K562 (cell line): ENCODE measurements around the gene USP4. TPM values are rescaled to one million over a fixed set of nuclear protein-coding genes. Genes with fewer than 3 reads are reported as not detected.
"Not testable (repeated sequence)": the region's sequence is repeated elsewhere in the genome, so short reads cannot be mapped to it uniquely, and the experiment has no call there.

Source experiments
- ATAC-seq: fragments of 200-7000 bp; cut with Tn5 transposase; 3 replicates; pipeline ENCODE4 v1.9.1; 2020; ENCODE audit warnings: moderate library complexity
- BruUV-seq: library from RNA; stranded (reverse); fragments of 400-500 nt; replicated peaks from 2 replicates; lab custom pipeline; 2021; lab: Mats Ljungman, UMichigan
- CTCF ChIA-PET: fragments of 300-600 bp; formaldehyde crosslinking; extraction: SDS; loops from one replicate; lab custom pipeline; 2021; ENCODE audit warnings: low intra/inter-chr PET ratio; lab: Yijun Ruan, JAX
- POLR2A ChIA-PET: fragments of 300-600, 350-650 bp; sonication (Branson Sonifier 250); formaldehyde crosslinking; extraction: SDS; loops from one replicate; lab custom pipeline; 2021; ENCODE audit warnings: antibody characterized with exemption, inconsistent platforms; lab: Yijun Ruan, JAX
- DNase-seq, 4 experiments: peaks; one replicate each; pipeline versions ENCODE4 v3.0.0 to v3.0.0-alpha.2; 2011 to 2018; ENCODE audit warnings: low spot score in 3 of 4, mixed read lengths in 3 of 4; ENCODE audit errors: extremely low read depth in 1 of 4
- FAIRE-seq: peaks from 2 replicates; lab custom pipeline; 2011; peaks lifted over from hg19 to GRCh38; lab: Jason Lieb, UNC
- H2AFZ ChIP-seq: 2 replicates; pipeline ENCODE4 v1.6.0; 2011; ENCODE audit warnings: low read depth, low read length, control low read depth, inconsistent platforms
- H3K27ac ChIP-seq: fragments of 200-600 bp; 3 replicates; pipeline ENCODE4 v1.8.0; 2011; ENCODE audit warnings: low read depth, mild to moderate bottlenecking, control low read depth, inconsistent platforms, low read length, moderate library complexity, mixed read lengths; ENCODE audit errors: extremely low read depth
- H3K27me3 ChIP-seq, 2 experiments: fragments of 300-600 bp in 1 of 2; 2 replicates in 1 of 2; 3 replicates in 1 of 2; pipeline versions ENCODE4 v1.6.0 to v1.8.0; 2011; ENCODE audit warnings: inconsistent platforms in 2 of 2, low read length in 2 of 2, mild to moderate bottlenecking in 1 of 2, mixed read lengths in 1 of 2, moderate library complexity in 1 of 2; ENCODE audit not compliant: control insufficient read depth in 2 of 2, insufficient read depth in 2 of 2
- H3K36me3 ChIP-seq: fragments of 300-600 bp; 3 replicates; pipeline ENCODE4 v1.8.0; 2011; ENCODE audit warnings: mild to moderate bottlenecking, low read length, inconsistent platforms; ENCODE audit not compliant: control insufficient read depth, insufficient read depth
- H3K4me1 ChIP-seq, 2 experiments: fragments of 200-600 bp in 1 of 2; replicated peaks in 1 of 2; 2 replicates in 1 of 2; 3 replicates in 1 of 2; pipeline versions ENCODE4 v1.5.1 to v1.8.0; 2011; ENCODE audit warnings: inconsistent platforms in 2 of 2, low read length in 2 of 2, mild to moderate bottlenecking in 1 of 2, mixed read lengths in 1 of 2, moderate library complexity in 1 of 2; ENCODE audit not compliant: control insufficient read depth in 2 of 2, insufficient read depth in 2 of 2
- H3K4me2 ChIP-seq: 2 replicates; pipeline ENCODE4 v1.6.1; 2011; ENCODE audit warnings: low read length, control low read depth, inconsistent platforms, mixed read lengths; ENCODE audit not compliant: insufficient read depth
- H3K4me3 ChIP-seq: fragments of 200-600 bp; sonication (generic), shearing (Covaris generic); 2 replicates; pipeline ENCODE4 v1.5.1; 2016; ENCODE audit warnings: control low read depth, inconsistent platforms
- H3K79me2 ChIP-seq: fragments of 200-600 bp; 3 replicates; pipeline ENCODE4 v1.8.0; 2011; ENCODE audit warnings: low read length, inconsistent platforms; ENCODE audit not compliant: control insufficient read depth, insufficient read depth
- H3K9ac ChIP-seq, 2 experiments: 2 replicates each; pipeline versions ENCODE4 v1.6.0 to v1.6.1; 2011; ENCODE audit warnings: low read depth in 2 of 2, low read length in 2 of 2, control low read depth in 1 of 2, inconsistent platforms in 1 of 2, mild to moderate bottlenecking in 1 of 2, mixed read lengths in 1 of 2; ENCODE audit not compliant: insufficient read depth in 1 of 2
- H3K9me1 ChIP-seq: one replicate; pipeline ENCODE4 v1.6.0; 2011; ENCODE audit warnings: inconsistent platforms, mild to moderate bottlenecking, low read length, moderate library complexity; ENCODE audit not compliant: control insufficient read depth, insufficient read depth
- H3K9me3 ChIP-seq: replicated peaks from 2 replicates; pipeline ENCODE4 v1.5.1; 2011; ENCODE audit warnings: low read depth, low read length, inconsistent platforms; ENCODE audit not compliant: control insufficient read depth, insufficient read depth
- H4K20me1 ChIP-seq: replicated peaks from 2 replicates; pipeline ENCODE4 v1.6.1; 2011; ENCODE audit warnings: low read length, inconsistent platforms, mixed read lengths; ENCODE audit not compliant: control insufficient read depth, insufficient read depth
- ZBTB2 ChIP-seq: fragments of 450-650 bp; IDR thresholded peaks from 2 replicates; pipeline ENCODE4 v1.6.1; 2016; ENCODE audit warnings: antibody characterized with exemption
- ZNF589 ChIP-seq: fragments of 200-800 bp; sonication (Bioruptor generic); IDR thresholded peaks from 2 replicates; pipeline ENCODE4 v1.6.1; 2016; ENCODE audit warnings: low read depth, missing genetic modification characterization, missing compliant biosample characterization
- WGBS: fragments of 100-300 bp; shearing (Covaris generic); methylation state at CpG from one replicate; pipeline ENCODE4 v1.1.6; 2016; ENCODE audit warnings: low coverage, mixed read lengths; ENCODE audit not compliant: insufficient coverage; ENCODE audit errors: missing lambda C conversion rate; 5-methylcytosine and 5-hydroxymethylcytosine counted together
- in situ Hi-C: fragments of 300-500 bp; cut with MboI; formaldehyde crosslinking; loops from 4 replicates; pipeline ENCODE4 v1.15.0; 2018; ENCODE audit warnings: inconsistent platforms, mixed read lengths
- intact Hi-C: fragments of 100-400 bp; cut with micrococcal nuclease; formaldehyde crosslinking; loops from 2 replicates; pipeline ENCODE4 v1.14.2; 2022
- polyA plus RNA-seq, 8 experiments: library from polyadenylated mRNA; depleted of rRNA in 4 of 8; stranded (reverse) in 5 of 8; unstranded in 3 of 8; fragments of >200 nt; fragmentation: Nextera tagmentation in 2 of 8; fragmentation: Illumina TruSeq in 1 of 8; extraction: Ambion mirVana in 2 of 8; extraction: Trizol in 1 of 8; gene quantifications; 2 replicates each; pipeline versions ENCODE4 v1.2.1 to v1.2.3, GENCODE V29; 2011 to 2014; ENCODE audit warnings: inconsistent platforms in 1 of 8, missing spikeins in 1 of 8
- total RNA-seq, 7 experiments: library from RNA; depleted of rRNA in 6 of 7; stranded (reverse); fragments of >200 nt in 6 of 7; fragmentation: Illumina TruSeq in 2 of 7; extraction: Trizol in 2 of 7; gene quantifications; 2 replicates each; pipeline versions ENCODE4 v1.2.1 to v1.2.3, GENCODE V29; 2011 to 2021; ENCODE audit warnings: low replicate concordance in 1 of 7
- TF ChIP-seq, protein P1 (sequence below): fragments of 450-650 bp; IDR thresholded peaks from 2 replicates; pipeline ENCODE4 v1.6.1; 2018; ENCODE audit not compliant: partially characterized antibody

The USP4 gene
- total and polyA plus RNA-seq, 9 of the 15 experiments (the other 6 are each of a cell fraction or from before 2014, with no cell fraction given): 11.8 to 40.4 (median 22.9) TPM

DNA sequence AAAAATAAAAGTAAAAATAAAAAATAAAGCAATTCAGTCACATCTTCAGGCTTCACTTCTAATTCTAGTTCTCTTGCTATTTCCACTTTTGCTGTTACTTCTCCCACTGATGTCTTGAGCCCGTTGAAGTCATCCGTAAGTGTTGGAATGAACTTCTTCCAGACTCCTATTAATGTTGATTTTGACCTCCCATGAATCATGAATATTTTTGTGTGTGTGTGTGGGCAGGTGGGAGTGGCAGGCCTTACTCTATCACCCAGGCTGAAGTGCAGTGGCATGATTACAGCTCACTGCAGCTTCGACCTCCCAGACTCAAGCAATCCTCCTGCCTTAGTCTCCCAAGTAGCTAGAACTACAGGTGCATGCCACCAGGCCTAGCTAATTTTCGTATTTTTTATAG, 10.7 kb downstream of the USP4 start (continued):
- TF ChIP-seq ZBTB2: no peak
- TF ChIP-seq ZNF589: no peak
- TF ChIP-seq, protein P1, sequence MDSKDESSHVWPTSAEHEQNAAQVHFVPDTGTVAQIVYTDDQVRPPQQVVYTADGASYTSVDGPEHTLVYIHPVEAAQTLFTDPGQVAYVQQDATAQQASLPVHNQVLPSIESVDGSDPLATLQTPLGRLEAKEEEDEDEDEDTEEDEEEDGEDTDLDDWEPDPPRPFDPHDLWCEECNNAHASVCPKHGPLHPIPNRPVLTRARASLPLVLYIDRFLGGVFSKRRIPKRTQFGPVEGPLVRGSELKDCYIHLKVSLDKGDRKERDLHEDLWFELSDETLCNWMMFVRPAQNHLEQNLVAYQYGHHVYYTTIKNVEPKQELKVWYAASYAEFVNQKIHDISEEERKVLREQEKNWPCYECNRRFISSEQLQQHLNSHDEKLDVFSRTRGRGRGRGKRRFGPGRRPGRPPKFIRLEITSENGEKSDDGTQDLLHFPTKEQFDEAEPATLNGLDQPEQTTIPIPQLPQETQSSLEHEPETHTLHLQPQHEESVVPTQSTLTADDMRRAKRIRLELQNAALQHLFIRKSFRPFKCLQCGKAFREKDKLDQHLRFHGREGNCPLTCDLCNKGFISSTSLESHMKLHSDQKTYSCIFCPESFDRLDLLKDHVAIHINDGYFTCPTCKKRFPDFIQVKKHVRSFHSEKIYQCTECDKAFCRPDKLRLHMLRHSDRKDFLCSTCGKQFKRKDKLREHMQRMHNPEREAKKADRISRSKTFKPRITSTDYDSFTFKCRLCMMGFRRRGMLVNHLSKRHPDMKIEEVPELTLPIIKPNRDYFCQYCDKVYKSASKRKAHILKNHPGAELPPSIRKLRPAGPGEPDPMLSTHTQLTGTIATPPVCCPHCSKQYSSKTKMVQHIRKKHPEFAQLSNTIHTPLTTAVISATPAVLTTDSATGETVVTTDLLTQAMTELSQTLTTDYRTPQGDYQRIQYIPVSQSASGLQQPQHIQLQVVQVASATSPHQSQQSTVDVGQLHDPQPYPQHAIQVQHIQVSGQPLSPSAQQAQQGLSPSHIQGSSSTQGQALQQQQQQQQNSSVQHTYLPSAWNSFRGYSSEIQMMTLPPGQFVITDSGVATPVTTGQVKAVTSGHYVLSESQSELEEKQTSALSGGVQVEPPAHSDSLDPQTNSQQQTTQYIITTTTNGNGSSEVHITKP: no peak

DNA sequence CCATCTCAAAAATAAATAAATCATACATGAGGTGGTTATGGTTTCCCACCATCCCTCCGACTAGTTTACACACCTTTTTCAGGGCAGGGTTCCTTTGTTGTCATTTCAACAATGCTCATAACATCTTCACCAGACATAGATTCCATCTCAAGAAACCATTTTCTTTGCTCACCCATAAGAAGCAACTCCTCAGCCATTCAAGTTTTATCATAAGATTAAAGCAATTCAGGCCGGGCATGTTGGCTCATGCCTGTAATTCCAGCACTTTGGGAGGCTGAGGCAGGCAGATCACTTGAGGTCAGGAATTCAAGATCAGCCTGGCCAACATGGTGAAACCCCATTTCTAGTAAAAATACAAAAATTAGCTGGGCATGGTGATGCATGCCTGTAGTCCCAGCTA, 11.5 kb downstream of the USP4 start:
- 100% methylated on average over 1 of the region's 2 CpGs for WGBS
- intact Hi-C loops, H3K27me3 ChIP-seq, H3K4me1 ChIP-seq, FAIRE-seq, DNase-seq, H3K9me1 ChIP-seq, H3K9me3 ChIP-seq, POLR2A ChIA-PET, H2AFZ ChIP-seq, in situ Hi-C loops, BruUV-seq, H3K9ac ChIP-seq, H3K27ac ChIP-seq, H3K4me2 ChIP-seq, H3K79me2 ChIP-seq, ATAC-seq, H4K20me1 ChIP-seq, H3K4me3 ChIP-seq: not testable (repeated sequence)
- peaks cover 70% of the 10 kb centered on the region for H3K36me3 ChIP-seq
- CTCF ChIA-PET: interaction anchor here (1.5 kb wide), 1 partner anchor 120 kb away, joined by 8 read pairs; no protein-coding TSS in a partner anchor
